Esophagus muscularis mucosa (tissue), 3 donors: ENCODE data around the gene MED14.

Experiments
- CTCF ChIP-seq, 3 experiments: fragments of 200-600 bp in 2 of 3; fragments of 450-650 bp in 1 of 3; sonication (generic) in 2 of 3; IDR thresholded peaks; one replicate each; pipeline ENCODE4 v1.5.1; 2017 to 2019; ENCODE audit warnings: antibody characterized with exemption in 3 of 3, mild to moderate bottlenecking in 2 of 3, moderate library complexity in 1 of 3
- EP300 ChIP-seq: sonication (generic); formaldehyde crosslinking; IDR thresholded peaks from one replicate; pipeline ENCODE4 v1.6.1; 2017; ENCODE audit warnings: antibody characterized with exemption

DNA sequence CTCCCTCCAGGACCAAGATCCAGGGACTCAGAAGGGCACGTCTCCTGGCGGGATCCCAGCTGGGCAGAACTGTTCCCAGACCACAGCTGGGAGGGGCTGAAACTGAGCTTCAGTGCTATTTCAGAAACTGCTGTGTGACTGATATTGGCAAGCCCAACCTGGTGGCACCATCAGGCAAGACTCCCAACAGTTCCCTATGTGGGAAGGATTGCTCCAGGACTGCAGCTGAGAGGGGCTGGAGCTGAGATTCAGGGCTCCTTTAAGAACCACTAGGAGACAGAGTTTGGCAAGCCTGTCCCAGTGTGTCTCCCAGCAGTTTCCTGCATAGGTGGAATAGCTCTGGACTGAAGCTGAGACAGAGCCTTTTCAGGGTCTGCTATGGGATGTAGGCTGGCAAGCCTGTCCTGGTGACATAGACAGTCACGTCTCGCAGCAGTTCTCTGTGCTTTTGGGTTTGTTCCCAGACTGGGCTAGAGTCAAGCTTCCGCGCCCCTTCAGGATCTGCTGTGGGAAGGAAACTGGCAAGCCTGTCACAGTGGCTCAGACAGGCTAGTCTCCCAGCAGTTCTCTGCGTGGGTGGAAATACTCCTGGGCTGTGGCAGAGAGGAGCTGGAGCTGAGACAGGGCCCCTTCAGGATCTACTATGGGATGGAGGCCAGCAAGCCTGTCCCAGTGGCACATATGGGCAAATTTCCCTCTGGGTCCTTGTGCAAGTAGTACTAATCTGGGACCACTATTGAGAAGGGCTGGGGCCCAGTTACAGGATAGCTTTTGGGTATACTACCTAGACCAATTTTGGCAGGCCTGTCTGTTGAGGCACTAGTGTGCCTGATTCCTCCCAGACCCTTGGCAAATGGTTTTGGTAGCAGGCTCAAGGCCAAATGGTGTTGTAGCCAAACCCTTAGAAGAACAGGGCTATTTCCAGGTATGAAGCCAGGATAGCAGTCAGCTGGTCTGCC, 20.2 kb upstream of the MED14 start:
- TF ChIP-seq CTCF (IDR thresholded peaks at IDR 0.05) (no peak), EP300 (no peak)
